IMR-90 (cell line): Measurements from ENCODE around the gene OVCH2. TPM values are rescaled to one million over a fixed set of nuclear protein-coding genes. Genes with fewer than 3 reads are reported as not detected.

ENCODE experiments used
- ATAC-seq: fragments of 200-7000 bp; cut with Tn5 transposase; 2 replicates; pipeline ENCODE4 v1.9.1; 2020; ENCODE audit warnings: low read depth, mild to moderate bottlenecking, moderate library complexity
- BruUV-seq: library from RNA; stranded (reverse); fragments of 400-500 nt; replicated peaks from 2 replicates; lab custom pipeline; 2021; lab: Mats Ljungman, UMichigan
- CTCF ChIA-PET: fragments of 300-600 bp; formaldehyde crosslinking; extraction: SDS; loops from one replicate; lab custom pipeline; 2021; ENCODE audit warnings: antibody characterized with exemption; lab: Yijun Ruan, JAX
- POLR2A ChIA-PET: fragments of 300-600 bp; sonication (Branson Sonifier 250); formaldehyde crosslinking; loops from one replicate; lab custom pipeline; 2022; ENCODE audit warnings: antibody characterized with exemption; ENCODE audit not compliant: unreplicated experiment; lab: Charles Lee
- DNase-seq: peaks from one replicate; pipeline ENCODE4 v3.0.0; 2013
- H2AFZ ChIP-seq: replicated peaks from 2 replicates; pipeline ENCODE3; 2013; ENCODE audit warnings: low read length, mild to moderate bottlenecking; ENCODE audit not compliant: poor library complexity
- H2AK5ac ChIP-seq: 2 replicates; pipeline ENCODE4 v1.6.1; 2013; ENCODE audit warnings: low read depth, low read length, inconsistent platforms
- H2AK9ac ChIP-seq: replicated peaks from 2 replicates; pipeline ENCODE3; 2013; ENCODE audit warnings: mild to moderate bottlenecking, low read depth, low read length, moderate library complexity; ENCODE audit not compliant: poor library complexity
- H2BK120ac ChIP-seq: 2 replicates; pipeline ENCODE4 v1.6.1; 2013; ENCODE audit warnings: low read depth, low read length, inconsistent platforms
- H2BK15ac ChIP-seq: 3 replicates; pipeline ENCODE4 v1.6.1; 2013; ENCODE audit warnings: low read depth, low read length, inconsistent platforms
- H2BK20ac ChIP-seq: 2 replicates; pipeline ENCODE4 v1.6.1; 2013; ENCODE audit warnings: low read depth, mild to moderate bottlenecking, inconsistent platforms, low read length, moderate library complexity
- H2BK5ac ChIP-seq: 2 replicates; pipeline ENCODE4 v1.6.1; 2013; ENCODE audit warnings: mild to moderate bottlenecking, low read depth, low read length, inconsistent platforms; ENCODE audit not compliant: poor library complexity, severe bottlenecking
- H3K14ac ChIP-seq: replicated peaks from 2 replicates; pipeline ENCODE4 v1.6.1; 2013; ENCODE audit warnings: low read depth, low read length, inconsistent platforms
- H3K18ac ChIP-seq: 2 replicates; pipeline ENCODE4 v1.6.1; 2013; ENCODE audit warnings: low read depth, low read length, control low read depth
- H3K23ac ChIP-seq: 2 replicates; pipeline ENCODE4 v1.6.1; 2013; ENCODE audit warnings: low read depth, low read length, inconsistent platforms
- H3K27ac ChIP-seq: 2 replicates; pipeline ENCODE4 v1.5.1; 2013; ENCODE audit warnings: mild to moderate bottlenecking, control low read depth, low read length; ENCODE audit not compliant: insufficient read depth
- H3K27me3 ChIP-seq: 2 replicates; pipeline ENCODE4 v1.6.1; 2013; ENCODE audit warnings: low read length; ENCODE audit not compliant: control insufficient read depth, insufficient read depth
- H3K36me3 ChIP-seq: 2 replicates; pipeline ENCODE4 v1.6.1; 2013; ENCODE audit warnings: low read length, mixed read lengths; ENCODE audit not compliant: control insufficient read depth, insufficient read depth
- H3K4ac ChIP-seq: 2 replicates; pipeline ENCODE4 v1.6.1; 2013; ENCODE audit warnings: low read depth, low read length, inconsistent platforms
- H3K4me1 ChIP-seq: 2 replicates; pipeline ENCODE4 v1.6.1; 2013; ENCODE audit warnings: low read length, mixed read lengths; ENCODE audit not compliant: control insufficient read depth, insufficient read depth
- H3K4me2 ChIP-seq: 2 replicates; pipeline ENCODE4 v1.6.1; 2013; ENCODE audit warnings: low read depth, mild to moderate bottlenecking, control low read depth, low read length, moderate library complexity
- H3K4me3 ChIP-seq: 2 replicates; pipeline ENCODE4 v1.5.1; 2013; ENCODE audit warnings: low read depth, mild to moderate bottlenecking, control low read depth, low read length, moderate library complexity; ENCODE audit not compliant: insufficient read depth
- H3K56ac ChIP-seq: 2 replicates; pipeline ENCODE4 v1.6.1; 2013; ENCODE audit warnings: low read length, inconsistent platforms; ENCODE audit not compliant: insufficient read depth; ENCODE audit errors: extremely low read depth
- H3K79me1 ChIP-seq, 2 experiments: 2 replicates each; pipeline ENCODE4 v1.6.1; 2013; ENCODE audit warnings: low read length in 2 of 2, inconsistent platforms in 1 of 2, low read depth in 1 of 2
- H3K9ac ChIP-seq: 2 replicates; pipeline ENCODE4 v1.6.1; 2013; ENCODE audit warnings: low read depth, low read length, control low read depth
- H3K9me1 ChIP-seq: 2 replicates; pipeline ENCODE4 v1.6.1; 2013; ENCODE audit warnings: low read length, inconsistent platforms; ENCODE audit not compliant: insufficient read depth
- H3K9me3 ChIP-seq: 2 replicates; pipeline ENCODE4 v1.6.1; 2013; ENCODE audit warnings: low read length; ENCODE audit not compliant: control insufficient read depth, insufficient read depth
- H4K20me1 ChIP-seq: 2 replicates; pipeline ENCODE4 v1.6.1; 2013; ENCODE audit warnings: low read length, inconsistent platforms; ENCODE audit not compliant: insufficient read depth
- H4K5ac ChIP-seq: 2 replicates; pipeline ENCODE4 v1.6.1; 2013; ENCODE audit warnings: mild to moderate bottlenecking, low read depth, low read length, control low read depth
- H4K8ac ChIP-seq, 2 experiments: 2 replicates each; pipeline ENCODE4 v1.6.1; 2013; ENCODE audit warnings: low read depth in 2 of 2, low read length in 2 of 2, control low read depth in 1 of 2, inconsistent platforms in 1 of 2
- H4K91ac ChIP-seq: 2 replicates; pipeline ENCODE4 v1.6.1; 2013; ENCODE audit warnings: low read depth, low read length, inconsistent platforms; ENCODE audit not compliant: insufficient read depth
- BHLHE40 ChIP-seq: fragments of 150-350 bp; IDR thresholded peaks from 2 replicates; pipeline ENCODE4 v1.6.1; 2016; ENCODE audit warnings: mild to moderate bottlenecking, low read depth, low read length
- MAFK ChIP-seq: IDR thresholded peaks from 2 replicates; pipeline ENCODE4 v1.6.1; 2012; ENCODE audit warnings: low read depth, low read length, improper control_type of control experiment
- MXI1 ChIP-seq: IDR thresholded peaks from 2 replicates; pipeline ENCODE4 v1.6.1; 2012; ENCODE audit warnings: low read depth, mild to moderate bottlenecking, low read length, moderate library complexity, borderline replicate concordance
- WGBS, 2 experiments: methylation state at CpG; one replicate each; pipeline versions ENCODE4 v1.1.5 to v1.1.7; 2013; ENCODE audit warnings: missing lambda C conversion rate in 2 of 2; ENCODE audit not compliant: insufficient read length in 1 of 2; ENCODE audit errors: extremely low coverage in 2 of 2; 5-methylcytosine and 5-hydroxymethylcytosine counted together
- dilution Hi-C: fragments of 300-500 bp; cut with HindIII; formaldehyde crosslinking; loops from one replicate; pipeline ENCODE4 v1.14.3; 2018; ENCODE audit warnings: low sequenced_read_pairs; ENCODE audit not compliant: unreplicated experiment
- in situ Hi-C: fragments of 300-500 bp; cut with MboI; formaldehyde crosslinking; loops from 3 replicates; pipeline ENCODE4 v1.14.3; 2019; ENCODE audit warnings: low sequenced_read_pairs, inconsistent platforms, mixed read lengths
- intact Hi-C: fragments of 100-400 bp; cut with micrococcal nuclease; formaldehyde crosslinking; loops from 2 replicates; pipeline ENCODE4 v1.10.0; 2022
- polyA plus RNA-seq, 3 experiments: library from polyadenylated mRNA; depleted of rRNA; stranded (reverse); fragments of >200 nt; gene quantifications; 2 replicates each; pipeline ENCODE4 v1.2.3, GENCODE V29; 2012; ENCODE audit warnings: low replicate concordance in 1 of 3
- total RNA-seq: library from RNA; depleted of rRNA; stranded (reverse); fragments of >200 nt; gene quantifications from 2 replicates; pipeline ENCODE4 v1.2.3, GENCODE V29; 2012

The OVCH2 gene
- total and polyA plus RNA-seq, 2 of the 4 experiments (the other 2 are of a cell fraction), result 0.07 TPM; not detected in 1

DNA sequence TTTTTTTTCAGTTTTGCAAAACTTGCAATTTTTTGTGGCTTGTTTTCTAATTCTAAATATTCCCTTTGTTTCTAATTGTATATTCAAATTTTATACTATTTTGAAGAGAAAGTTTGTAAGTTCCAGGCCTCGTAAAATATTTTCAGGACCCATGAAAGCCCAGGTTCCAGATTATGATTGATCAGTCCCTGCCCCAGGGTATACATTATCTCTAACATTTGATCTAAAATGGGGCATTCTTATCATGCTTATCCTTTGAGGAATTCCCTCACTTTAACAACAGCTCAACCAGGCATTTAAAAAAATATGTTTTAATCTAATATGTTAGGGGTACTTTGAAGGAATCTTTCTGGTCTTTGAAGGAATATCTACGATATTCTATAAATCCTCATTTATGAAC is 59.4 kb downstream of the OVCH2 start:
- BruUV-seq, result no TSS peak
- no peak overlapping the region for H4K5ac ChIP-seq
- no peaks in the 10 kb centered on the region for H3K27me3 ChIP-seq
- ChIA-PET CTCF (interaction anchor here (1.4 kb wide), 1 partner anchor 75 kb away, joined by 6 read pairs; no protein-coding TSS in a partner anchor), POLR2A (no interaction called here)
- no peaks in the 10 kb centered on the region for H4K20me1 ChIP-seq
- no peak overlapping the region for H2AFZ ChIP-seq
- no peak for DNase-seq
- dilution Hi-C loops (no loop called here), intact Hi-C loops (loop anchor here (5.0 kb wide), 1 partner anchor 45 kb away; no protein-coding TSS in a partner anchor), in situ Hi-C loops (no loop called here)
- no peak overlapping the region for H3K14ac ChIP-seq
- no peak overlapping the region for H3K23ac ChIP-seq
- H3K4me3 ChIP-seq, result no peak overlapping the region
- no peak for TF ChIP-seq MAFK
- no peak for TF ChIP-seq MXI1
- TF ChIP-seq BHLHE40, result no peak
- no peak overlapping the region for H4K8ac ChIP-seq
- H2BK20ac ChIP-seq, result no peak overlapping the region
- H2BK120ac ChIP-seq, result no peak overlapping the region
- H3K79me1 ChIP-seq, result no peaks in the 10 kb centered on the region
- no peaks in the 10 kb centered on the region for H3K9me3 ChIP-seq
- H3K27ac ChIP-seq, result no peak overlapping the region
- no peak for ATAC-seq
- no CpG with 5 or more reads among the region's 2 CpGs for WGBS, 2 experiments
- no peak overlapping the region for H3K9ac ChIP-seq
- no peak overlapping the region for H3K4ac ChIP-seq
- H3K4me2 ChIP-seq, result no peak overlapping the region
- H3K18ac ChIP-seq, result no peak overlapping the region
- no peak overlapping the region for H2AK9ac ChIP-seq
- H3K4me1 ChIP-seq, result no peaks in the 10 kb centered on the region
- no peak overlapping the region for H2BK15ac ChIP-seq
- peaks cover 1% of the 10 kb centered on the region for H3K36me3 ChIP-seq
- H2AK5ac ChIP-seq, result no peak overlapping the region
- H2BK5ac ChIP-seq, result no peak overlapping the region
- H4K91ac ChIP-seq, result no peak overlapping the region
- no peak overlapping the region for H3K56ac ChIP-seq
- H3K9me1 ChIP-seq, result no peaks in the 10 kb centered on the region
